Esophagus muscularis mucosa (tissue), 4 donors: Measurements from ENCODE around the gene SLC16A4. TPM values are rescaled to one million over a fixed set of nuclear protein-coding genes. Genes with fewer than 3 reads are reported as not detected.

Source experiments
- DNase-seq: peaks from one replicate; pipeline ENCODE4 v3.0.0-alpha.2; 2017; ENCODE audit errors: extremely low spot score
- H3K27ac ChIP-seq, 4 donors: fragments of 200-600 bp; sonication (generic); replicated peaks in 1 of 4; 1 replicate in 3 of 4; 2 replicates in 1 of 4; pipeline ENCODE4 v1.5.1; 2016 to 2019; ENCODE audit warnings: mild to moderate bottlenecking in 1 of 4
- H3K27me3 ChIP-seq, 4 donors: fragments of 200-600 bp; sonication (generic); one replicate each; pipeline versions ENCODE4 v1.5.1 to v1.6.0; 2016 to 2019
- H3K36me3 ChIP-seq, 4 donors: fragments of 200-600 bp; sonication (generic); one replicate each; pipeline ENCODE4 v1.5.1; 2016 to 2019
- H3K4me1 ChIP-seq, 4 donors: fragments of 200-600 bp; sonication (generic); one replicate each; pipeline ENCODE4 v1.5.1; 2016 to 2019
- H3K4me3 ChIP-seq, 4 donors: fragments of 200-600 bp; sonication (generic); 1 replicate in 2 of 4; 2 replicates in 2 of 4; pipeline ENCODE4 v1.5.1; 2016 to 2019; ENCODE audit warnings: mild to moderate bottlenecking in 4 of 4, moderate library complexity in 1 of 4
- H3K9me3 ChIP-seq, 4 donors: fragments of 200-600 bp; sonication (generic); 1 replicate in 3 of 4; 2 replicates in 1 of 4; pipeline ENCODE4 v1.5.1; 2016 to 2019
- CTCF ChIP-seq, 3 experiments: fragments of 200-600 bp in 2 of 3; fragments of 450-650 bp in 1 of 3; sonication (generic) in 2 of 3; IDR thresholded peaks; one replicate each; pipeline ENCODE4 v1.5.1; 2017 to 2019; ENCODE audit warnings: antibody characterized with exemption in 3 of 3, mild to moderate bottlenecking in 2 of 3, moderate library complexity in 1 of 3
- EP300 ChIP-seq: sonication (generic); formaldehyde crosslinking; IDR thresholded peaks from one replicate; pipeline ENCODE4 v1.6.1; 2017; ENCODE audit warnings: antibody characterized with exemption
- POLR2A ChIP-seq: fragments of 450-650 bp; IDR thresholded peaks from one replicate; pipeline ENCODE4 v1.6.1; 2017; ENCODE audit warnings: antibody characterized with exemption, moderate library complexity, mild to moderate bottlenecking, low read depth
- POLR2AphosphoS5 ChIP-seq, 2 donors: sonication (generic); formaldehyde crosslinking; IDR thresholded peaks; one replicate each; pipeline ENCODE4 v1.6.1; 2017; ENCODE audit warnings: antibody characterized with exemption in 2 of 2
- WGBS: methylation state at CpG from one replicate; pipeline ENCODE4 v1.1.5; 2018; 5-methylcytosine and 5-hydroxymethylcytosine counted together
- intact Hi-C: fragments of 100-400 bp; cut with DNase I; formaldehyde crosslinking; loops from one replicate; pipeline ENCODE4 v1.15.1; 2023
- total RNA-seq, 4 donors: library from RNA; depleted of rRNA; stranded (reverse); fragments of >200 nt; gene quantifications; one replicate each; pipeline versions ENCODE4 v1.1.0 to v1.2.1, GENCODE V29; 2016

The SLC16A4 gene
- total RNA-seq, 4 donors from 2014 or later: 5.8 to 8.8 (median 8.4) TPM

- intact Hi-C loops: loop anchor here (5.0 kb wide), 2 partner anchors 52 to 67 kb away; partner anchors contain the start of genes LAMTOR5 and SLC16A4
- H3K27me3 ChIP-seq: no peaks in the 10 kb centered on the region
- no peak for TF ChIP-seq POLR2A
- TF ChIP-seq CTCF (IDR thresholded peaks at IDR 0.05): no peak
- TF ChIP-seq POLR2AphosphoS5 (IDR thresholded peaks at IDR 0.05): no peak
- no peak for TF ChIP-seq EP300
- H3K4me3 ChIP-seq: peak overlapping the region; percentile 80 to 93 (median 90)
- peaks cover 0 to 29% (median 21%) of the 10 kb centered on the region in 4 donors for H3K36me3 ChIP-seq
- WGBS: no CpG with 5 or more reads among the region's 9 CpGs
- H3K27ac ChIP-seq: peak overlapping the region; percentile 90 to 98 (median 95)
- no peaks in the 10 kb centered on the region for H3K9me3 ChIP-seq
- no peak for DNase-seq
- peaks cover 50 to 63% (median 60%) of the 10 kb centered on the region in 4 donors for H3K4me1 ChIP-seq
These were observed 50.7 kb downstream of the SLC16A4 start for GRCh38 chr1:110340207-110340468.

- H3K36me3 ChIP-seq: peaks cover 0 to 27% (median 20%) of the 10 kb centered on the region in 4 donors
- peaks cover 44 to 58% (median 55%) of the 10 kb centered on the region in 4 donors for H3K4me1 ChIP-seq
- peak overlapping the region; percentile 80 to 93 (median 90) for H3K4me3 ChIP-seq
- TF ChIP-seq EP300: no peak
- peak in 2 of 3 experiments; percentile 44 to 63 for TF ChIP-seq CTCF (IDR thresholded peaks at IDR 0.05)
- TF ChIP-seq POLR2AphosphoS5 (IDR thresholded peaks at IDR 0.05): peak; percentile 89 to 96
- TF ChIP-seq POLR2A: peak; percentile 93
- intact Hi-C loops: loop anchor here (5.0 kb wide), 2 partner anchors 53 to 68 kb away; partner anchors contain the start of genes LAMTOR5 and SLC16A4
- WGBS: 0% methylated on average over 44 of the region's 77 CpGs
- peak overlapping the region; percentile 90 to 98 (median 95) for H3K27ac ChIP-seq
- H3K9me3 ChIP-seq: no peaks in the 10 kb centered on the region
- no peaks in the 10 kb centered on the region for H3K27me3 ChIP-seq
- no peak for DNase-seq
These were observed 51.2 kb downstream of the SLC16A4 start for GRCh38 chr1:110339407-110340206.

DNA sequence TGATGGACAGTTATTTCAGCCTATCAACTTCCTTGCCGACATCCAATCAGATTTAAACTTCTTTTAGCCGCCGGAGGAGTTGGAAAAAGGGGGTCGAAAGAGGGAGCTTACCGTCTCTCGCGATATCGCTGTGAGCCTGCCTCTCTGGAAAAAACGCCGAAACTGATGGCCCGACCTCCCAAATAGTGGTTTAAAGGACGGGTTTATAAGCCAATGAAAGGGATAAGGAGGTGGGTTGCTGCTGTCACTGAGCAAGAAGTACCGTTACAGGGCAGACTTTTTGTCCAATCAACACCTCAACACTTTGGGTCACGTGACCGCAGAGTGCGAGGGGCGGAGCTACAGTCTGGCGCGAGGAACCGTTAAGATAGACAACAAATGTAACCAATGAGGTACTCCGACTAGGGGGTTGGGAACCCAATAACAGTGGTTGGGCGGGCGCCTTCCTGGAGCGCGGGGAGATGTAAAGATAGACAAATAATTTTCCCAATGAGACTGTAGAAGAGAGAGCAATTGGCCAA lies 51.9 kb downstream of the SLC16A4 start, which contains the start of gene RBM15:
Gene RBM15, plus strand, starts transcription at position 492 of the 521 bp plus-strand sequence. Its CDS starts 29 bp downstream, at position 521.
- H3K9me3 ChIP-seq: no peaks in the 10 kb centered on the region
- intact Hi-C loops: no loop called here
- peak within 1 kb of the TSS; percentile 94 to 98 (median 96) for H3K27ac ChIP-seq
- peak within 1 kb of the TSS; percentile 80 to 93 (median 90) for H3K4me3 ChIP-seq
- 1% methylated on average over 25 of the region's 25 CpGs for WGBS
- H3K4me1 ChIP-seq: peaks cover 42 to 51% (median 49%) of the 10 kb centered on the region in 4 donors
- TF ChIP-seq POLR2A (no peak), POLR2AphosphoS5 (IDR thresholded peaks at IDR 0.05) (no peak)
- peaks cover 0 to 27% (median 20%) of the 10 kb centered on the region in 4 donors for H3K36me3 ChIP-seq
- no peaks in the 10 kb centered on the region for H3K27me3 ChIP-seq
- DNase-seq: peak; percentile 100

DNA sequence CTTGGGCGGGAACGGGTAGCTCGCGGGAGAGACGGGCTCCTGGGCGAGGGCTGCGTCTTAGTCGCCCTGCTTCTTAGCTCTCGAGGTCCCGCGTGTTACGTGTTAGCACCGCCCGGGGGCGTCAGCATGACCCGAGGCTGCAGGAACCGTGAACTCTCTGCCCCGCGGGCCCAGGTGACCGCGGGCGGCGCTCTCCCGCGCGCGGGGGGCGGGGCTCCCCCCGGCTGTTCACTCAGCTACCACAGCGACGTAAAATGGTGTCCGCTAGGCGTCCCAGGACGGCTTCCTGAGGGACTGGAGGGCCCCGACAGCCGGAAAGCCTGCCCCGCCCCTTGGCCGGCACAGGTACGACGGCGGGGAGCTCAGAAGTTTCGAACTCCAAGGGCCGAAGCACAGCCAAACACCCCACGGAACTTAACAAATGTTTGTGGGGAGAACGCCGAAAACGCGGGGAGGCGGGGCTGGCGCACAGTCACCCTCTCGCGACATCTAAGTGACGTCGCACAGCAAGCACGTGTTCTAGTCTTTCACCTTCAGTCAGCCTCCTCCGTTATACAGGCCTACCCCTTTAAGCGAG lies 52.4 kb downstream of the SLC16A4 start:
- 0% methylated on average over 13 of the region's 57 CpGs for WGBS
- H3K4me3 ChIP-seq: peak overlapping the region; percentile 80 to 93 (median 90)
- DNase-seq: peak; percentile 100
- H3K27me3 ChIP-seq: no peaks in the 10 kb centered on the region
- peaks cover 39 to 45% (median 43%) of the 10 kb centered on the region in 4 donors for H3K4me1 ChIP-seq
- H3K27ac ChIP-seq: peak overlapping the region; percentile 94 to 98 (median 96)
- intact Hi-C loops: no loop called here
- no peak for TF ChIP-seq EP300
- TF ChIP-seq POLR2AphosphoS5 (IDR thresholded peaks at IDR 0.05): peak; percentile 39 to 85
- TF ChIP-seq POLR2A: peak; percentile 51
- TF ChIP-seq CTCF (IDR thresholded peaks at IDR 0.05): peak; percentile 36 to 60 (median 58)
- peaks cover 0 to 27% (median 20%) of the 10 kb centered on the region in 4 donors for H3K36me3 ChIP-seq
- no peaks in the 10 kb centered on the region for H3K9me3 ChIP-seq
